ENCODE measurements around the gene NKX2-4.
"Not testable (repeated sequence)": the region's sequence is repeated elsewhere in the genome, so short reads cannot be mapped to it uniquely, and the experiment has no call there.

Gene NKX2-4

DNA sequence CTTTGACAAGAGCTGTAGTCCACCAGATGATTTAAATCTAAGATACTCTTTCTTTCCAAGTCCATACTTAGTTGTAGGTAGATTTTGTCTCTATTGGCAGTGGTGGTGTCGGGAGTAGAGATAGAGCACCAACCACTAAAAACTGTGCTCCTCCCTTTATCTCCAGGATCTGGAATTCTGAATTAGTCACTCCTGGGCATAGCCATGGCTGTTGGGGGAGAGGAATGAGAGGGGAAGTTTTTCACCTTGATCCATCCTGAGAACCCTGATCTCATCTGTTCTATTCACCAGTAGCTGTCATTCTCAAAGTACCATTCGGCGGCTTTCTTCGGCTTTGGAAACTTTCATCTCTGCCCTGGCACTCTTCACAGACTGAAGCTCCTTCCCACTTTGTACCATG is 35.6 kb upstream of the NKX2-4 start:
- no peaks in the 10 kb centered on the region for H3K4me1 ChIP-seq
- H3K27me3 ChIP-seq, result peaks cover 32% of the 10 kb centered on the region
- H3K4me3 ChIP-seq (ENCODE audit: low read depth, low read length), result no peak overlapping the region
- no peaks in the 10 kb centered on the region for H3K36me3 ChIP-seq
- TF ChIP-seq, protein P1, sequence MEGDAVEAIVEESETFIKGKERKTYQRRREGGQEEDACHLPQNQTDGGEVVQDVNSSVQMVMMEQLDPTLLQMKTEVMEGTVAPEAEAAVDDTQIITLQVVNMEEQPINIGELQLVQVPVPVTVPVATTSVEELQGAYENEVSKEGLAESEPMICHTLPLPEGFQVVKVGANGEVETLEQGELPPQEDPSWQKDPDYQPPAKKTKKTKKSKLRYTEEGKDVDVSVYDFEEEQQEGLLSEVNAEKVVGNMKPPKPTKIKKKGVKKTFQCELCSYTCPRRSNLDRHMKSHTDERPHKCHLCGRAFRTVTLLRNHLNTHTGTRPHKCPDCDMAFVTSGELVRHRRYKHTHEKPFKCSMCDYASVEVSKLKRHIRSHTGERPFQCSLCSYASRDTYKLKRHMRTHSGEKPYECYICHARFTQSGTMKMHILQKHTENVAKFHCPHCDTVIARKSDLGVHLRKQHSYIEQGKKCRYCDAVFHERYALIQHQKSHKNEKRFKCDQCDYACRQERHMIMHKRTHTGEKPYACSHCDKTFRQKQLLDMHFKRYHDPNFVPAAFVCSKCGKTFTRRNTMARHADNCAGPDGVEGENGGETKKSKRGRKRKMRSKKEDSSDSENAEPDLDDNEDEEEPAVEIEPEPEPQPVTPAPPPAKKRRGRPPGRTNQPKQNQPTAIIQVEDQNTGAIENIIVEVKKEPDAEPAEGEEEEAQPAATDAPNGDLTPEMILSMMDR (IDR thresholded peaks at IDR 0.05; ENCODE audit: low read depth, low read length), result no peak
- H3K9me3 ChIP-seq, result no peaks in the 10 kb centered on the region
- DNase-seq, result no peak

DNA sequence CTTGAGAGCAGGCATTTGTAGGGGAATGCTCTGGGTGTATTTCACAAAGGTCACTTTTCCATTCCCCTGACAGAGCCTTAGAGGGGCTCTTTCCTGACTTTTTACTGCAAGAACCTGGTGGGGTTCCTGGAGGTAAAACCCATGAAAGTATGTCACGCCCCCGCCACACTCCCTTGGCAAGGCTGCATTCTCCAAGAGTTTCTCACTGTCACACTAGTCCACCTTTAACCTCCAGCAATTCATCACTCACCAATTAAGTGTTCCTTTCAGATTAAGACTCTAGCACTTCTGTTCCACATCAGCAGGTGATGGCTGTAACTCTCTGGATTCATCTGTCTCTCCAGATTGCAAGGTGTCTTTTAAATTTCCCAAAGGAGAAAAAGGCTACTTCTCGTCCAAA is 32.7 kb upstream of the NKX2-4 start:
- TF ChIP-seq, protein P1 (IDR thresholded peaks at IDR 0.05; ENCODE audit: low read depth, low read length), result no peak
- no peaks in the 10 kb centered on the region for H3K4me1 ChIP-seq

DNA sequence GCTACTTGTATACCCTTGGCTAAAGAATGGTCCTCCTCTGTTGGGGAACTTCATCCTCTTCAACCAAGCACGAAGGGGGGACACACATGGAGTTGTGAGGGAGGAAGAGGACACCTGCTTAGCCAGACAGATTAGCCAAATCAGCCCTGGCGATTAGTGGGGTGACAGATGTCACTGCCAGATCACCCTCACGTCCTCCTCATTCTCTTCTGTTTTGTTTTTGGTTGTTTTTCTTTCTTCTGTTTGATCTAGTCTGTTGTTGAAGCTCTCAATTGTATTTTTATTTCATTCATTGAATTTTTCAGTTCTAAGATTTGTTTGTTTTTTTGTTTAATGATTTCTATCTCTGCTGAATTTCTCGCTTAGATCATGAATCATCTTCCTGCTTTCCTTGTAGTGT is 27.5 kb upstream of the NKX2-4 start:
- Histone ChIP-seq H3K4me1 (no peaks in the 10 kb centered on the region), H3K36me3 (no peaks in the 10 kb centered on the region), H3K4me3 (ENCODE audit: low read depth, low read length) (no peak overlapping the region), H3K27me3 (no peaks in the 10 kb centered on the region; the same call in 1 of the 2 replicates), H3K9me3 (no peaks in the 10 kb centered on the region)
- no peak for DNase-seq
- TF ChIP-seq, protein P1 (IDR thresholded peaks at IDR 0.05; ENCODE audit: low read depth, low read length), result no peak

More for the DNA sequence above, 32.7 kb upstream of the NKX2-4 start:
- Histone ChIP-seq H3K36me3 (no peaks in the 10 kb centered on the region), H3K4me3 (ENCODE audit: low read depth, low read length) (no peak overlapping the region), H3K27me3 (peaks cover 10% of the 10 kb centered on the region), H3K9me3 (no peaks in the 10 kb centered on the region)
- no peak for DNase-seq

DNA sequence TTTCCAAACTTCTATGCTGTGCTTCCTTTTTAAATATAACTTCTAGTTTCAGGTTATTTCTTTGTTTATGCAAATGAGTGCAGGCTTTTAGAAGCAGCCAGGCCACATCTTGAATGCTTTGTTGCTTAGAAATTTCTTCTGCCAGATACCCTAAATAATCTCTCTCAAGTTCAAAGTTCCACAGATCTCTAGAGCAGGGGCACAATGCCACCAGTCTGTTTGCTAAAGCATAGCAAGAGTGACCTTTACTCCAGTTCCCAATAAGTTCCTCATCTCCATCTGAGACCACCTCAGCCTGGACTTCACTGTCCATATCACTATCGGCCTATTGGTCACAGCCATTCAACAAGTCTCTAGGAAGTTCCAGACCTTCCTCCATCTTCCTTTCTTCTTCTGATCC is 26.4 kb upstream of the NKX2-4 start:
- DNase-seq; H3K27me3 ChIP-seq; H3K4me1 ChIP-seq; H3K9me3 ChIP-seq; H3K4me3 ChIP-seq (ENCODE audit: low read depth, low read length); H3K36me3 ChIP-seq: not testable (repeated sequence)

DNA sequence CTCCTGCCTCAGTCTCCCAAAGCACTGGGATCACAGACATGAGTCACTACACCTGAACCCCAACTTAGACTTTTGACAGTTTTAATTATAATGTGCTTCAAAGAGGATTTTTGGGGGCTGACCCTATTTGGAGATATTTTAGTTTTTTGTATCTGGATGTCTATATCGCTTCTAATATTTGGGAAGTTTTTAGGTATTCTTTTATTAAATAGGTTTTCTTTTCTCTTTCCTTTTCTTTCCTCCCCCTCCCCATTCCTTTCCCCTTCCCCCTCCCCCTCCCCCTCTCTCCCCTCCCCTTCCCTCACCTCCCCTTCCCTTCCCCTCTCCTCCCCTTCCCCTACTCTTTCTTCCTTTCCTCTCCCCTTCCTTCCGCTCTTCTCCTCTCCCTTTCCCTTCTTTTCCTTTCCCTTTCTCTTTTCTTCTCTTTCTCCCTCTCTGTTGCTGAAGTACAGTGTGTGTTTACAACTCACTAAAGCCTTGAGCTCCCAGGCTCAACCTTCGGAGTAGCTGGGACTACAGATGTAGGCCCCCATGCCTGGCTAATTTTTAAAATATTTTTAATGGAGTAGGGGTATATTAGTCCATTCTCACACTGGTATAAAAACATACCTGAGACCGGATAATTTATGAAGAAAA is 24.4 kb upstream of the NKX2-4 start:
- Histone ChIP-seq H3K4me1 (no peaks in the 10 kb centered on the region), H3K4me3 (ENCODE audit: low read depth, low read length) (no peak overlapping the region), H3K27me3 (no peaks in the 10 kb centered on the region; the same call in 1 of the 2 replicates), H3K9me3 (no peaks in the 10 kb centered on the region), H3K36me3 (no peaks in the 10 kb centered on the region)
- DNase-seq, result no peak
- TF ChIP-seq, protein P1 (IDR thresholded peaks at IDR 0.05; ENCODE audit: low read depth, low read length), result no peak

DNA sequence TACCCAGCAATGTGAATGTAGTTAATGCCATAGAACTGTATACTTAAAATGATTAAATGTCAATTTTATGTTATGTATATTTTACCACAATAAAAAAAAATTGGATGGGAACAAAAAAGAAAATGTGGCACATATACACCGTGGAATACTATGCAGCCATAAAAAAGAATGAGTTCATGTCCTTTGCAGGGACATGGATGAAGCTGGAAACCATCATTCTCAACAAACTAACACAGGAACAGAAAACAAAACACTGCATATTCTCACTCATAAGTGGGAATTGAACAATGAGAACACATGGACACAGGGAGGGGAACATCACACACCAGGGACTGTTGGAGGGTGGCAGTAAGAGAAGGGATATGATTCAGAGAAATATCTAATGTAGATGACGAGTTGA is 21.8 kb upstream of the NKX2-4 start:
- H3K36me3 ChIP-seq; DNase-seq; H3K4me3 ChIP-seq (ENCODE audit: low read depth, low read length); H3K27me3 ChIP-seq; H3K9me3 ChIP-seq; H3K4me1 ChIP-seq: not testable (repeated sequence)

DNA sequence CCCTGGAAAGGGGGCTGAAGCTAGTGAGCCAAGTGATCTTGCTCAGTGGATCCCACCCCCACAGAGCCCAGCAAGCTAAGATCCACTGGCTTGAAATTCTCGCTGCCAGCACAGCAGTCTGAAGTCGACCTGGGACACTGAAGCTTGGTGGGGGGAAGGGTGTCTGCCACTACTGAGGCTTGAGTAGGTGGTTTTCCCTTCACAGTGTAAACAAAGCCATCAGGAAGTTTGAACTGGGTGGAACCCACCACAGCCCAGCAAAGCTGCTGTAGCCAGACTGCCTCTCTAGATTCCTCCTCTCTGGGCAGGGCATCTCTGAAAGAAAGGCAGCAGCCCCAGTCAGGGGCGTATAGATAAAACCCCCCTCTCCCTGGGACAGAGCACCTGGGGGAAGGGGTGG is 16.7 kb upstream of the NKX2-4 start:
- H3K9me3 ChIP-seq; DNase-seq; H3K36me3 ChIP-seq; H3K4me1 ChIP-seq; H3K4me3 ChIP-seq (ENCODE audit: low read depth, low read length); H3K27me3 ChIP-seq: not testable (repeated sequence)

DNA sequence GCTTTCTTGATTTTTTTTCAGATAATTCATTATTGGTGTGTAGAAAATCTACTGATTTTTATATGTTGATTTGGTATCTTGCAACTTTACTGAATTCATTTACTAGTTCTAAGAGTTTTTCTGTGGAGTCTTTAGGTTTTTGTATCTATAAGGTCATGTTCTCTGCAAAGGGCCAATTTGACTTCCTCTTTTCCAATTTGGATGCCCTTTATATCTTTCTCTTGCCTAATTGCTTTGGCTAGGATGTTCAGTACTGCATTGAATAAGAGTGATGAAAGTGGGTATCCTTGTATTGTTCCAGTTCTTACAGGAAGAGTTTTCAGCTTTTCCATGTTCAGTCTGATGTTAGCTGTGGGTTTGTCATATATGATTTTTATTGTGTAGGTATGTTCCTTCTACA is 14.4 kb upstream of the NKX2-4 start:
- Histone ChIP-seq H3K4me1 (no peaks in the 10 kb centered on the region), H3K4me3 (ENCODE audit: low read depth, low read length) (no peak overlapping the region), H3K36me3 (no peaks in the 10 kb centered on the region), H3K27me3 (peaks cover 7% of the 10 kb centered on the region), H3K9me3 (no peaks in the 10 kb centered on the region; the same call in 1 of the 2 replicates)
- TF ChIP-seq, protein P1 (IDR thresholded peaks at IDR 0.05; ENCODE audit: low read depth, low read length), result no peak
- DNase-seq, result no peak
